Mucosa of descending colon (tissue), 3 donors: ENCODE data around the gene MRPL37. TPM values are rescaled to one million over a fixed set of nuclear protein-coding genes. Genes with fewer than 3 reads are reported as not detected.

Experiments
- ATAC-seq: fragments of 200-7000 bp; cut with Tn5 transposase; one replicate; pipeline ENCODE4 v1.9.1; 2020; ENCODE audit warnings: mild to moderate bottlenecking, moderate library complexity
- DNase-seq, 3 donors: peaks; one replicate each; pipeline ENCODE4 v3.0.0-alpha.2; 2020
- H3K36me3 ChIP-seq: fragments of 200-600 bp; one replicate; pipeline ENCODE4 v1.8.0; 2021; ENCODE audit warnings: low read depth, mild to moderate bottlenecking
- H3K4me1 ChIP-seq: fragments of 200-600 bp; one replicate; pipeline ENCODE4 v1.8.0; 2021; ENCODE audit warnings: low read depth, mild to moderate bottlenecking
- H3K4me3 ChIP-seq: fragments of 200-600 bp; one replicate; pipeline ENCODE4 v1.8.0; 2021; ENCODE audit warnings: mild to moderate bottlenecking
- H3K9me3 ChIP-seq: fragments of 200-600 bp; one replicate; pipeline ENCODE4 v1.8.0; 2021; ENCODE audit warnings: mild to moderate bottlenecking
- intact Hi-C, 2 donors: fragments of 100-400 bp; cut with DNase I in 1 of 2; cut with micrococcal nuclease in 1 of 2; formaldehyde crosslinking; loops; one replicate each; pipeline versions ENCODE4 v1.11.0 to v1.11.1; 2022; cut with DNase I, micrococcal nuclease
- long read RNA-seq, 2 donors: library from polyadenylated mRNA; unstranded; transcript quantifications; one replicate each; pipeline ENCODE4 v2.0.0, GENCODE V29; 2019 to 2021
- total RNA-seq, 3 donors: library from RNA; stranded (reverse); fragmentation: NEBNext Ultra II Directional in 2 of 3; extraction: Animal tissue kit (Norgen Biotek cat#: 25700) in 2 of 3; gene quantifications; one replicate each; pipeline versions ENCODE4 v1.2.1 to v1.2.4, GENCODE V29; 2021 to 2023
- TF ChIP-seq, protein P1 (sequence below): fragments of 200-600 bp; IDR thresholded peaks from one replicate; pipeline ENCODE4 v1.8.0; 2022; ENCODE audit warnings: antibody characterized with exemption, mild to moderate bottlenecking
- donor health status: DM: no; HTN: no; CAD: no; lungs with moderate emphysema.
- donor health status: DM: no; HTN: no; CAD: no.
- donor health status: DM: no; HTN: yes; CAD: no.

Gene MRPL37
- 10 to 100 TPM; 46.5 to 84.7 (median 58.8) TPM for total RNA-seq
- long read RNA-seq, donor 1, transcript MRPL37-202 (7 exons, 1,483 nt) = major isoform, 52 of 70 reads
- long read RNA-seq, donor 1, partial matches to known transcripts = 15 of 70 reads
- long read RNA-seq, donor 1, other reads (novel, unspliced or antisense) = 3 of 70 reads
- long read RNA-seq, donor 2, transcript MRPL37-202 (7 exons, 1,483 nt) = major isoform, 41 of 55 reads
- long read RNA-seq, donor 2, partial matches to known transcripts = 2 of 55 reads
- long read RNA-seq, donor 2, other reads (novel, unspliced or antisense) = 12 of 55 reads

DNA sequence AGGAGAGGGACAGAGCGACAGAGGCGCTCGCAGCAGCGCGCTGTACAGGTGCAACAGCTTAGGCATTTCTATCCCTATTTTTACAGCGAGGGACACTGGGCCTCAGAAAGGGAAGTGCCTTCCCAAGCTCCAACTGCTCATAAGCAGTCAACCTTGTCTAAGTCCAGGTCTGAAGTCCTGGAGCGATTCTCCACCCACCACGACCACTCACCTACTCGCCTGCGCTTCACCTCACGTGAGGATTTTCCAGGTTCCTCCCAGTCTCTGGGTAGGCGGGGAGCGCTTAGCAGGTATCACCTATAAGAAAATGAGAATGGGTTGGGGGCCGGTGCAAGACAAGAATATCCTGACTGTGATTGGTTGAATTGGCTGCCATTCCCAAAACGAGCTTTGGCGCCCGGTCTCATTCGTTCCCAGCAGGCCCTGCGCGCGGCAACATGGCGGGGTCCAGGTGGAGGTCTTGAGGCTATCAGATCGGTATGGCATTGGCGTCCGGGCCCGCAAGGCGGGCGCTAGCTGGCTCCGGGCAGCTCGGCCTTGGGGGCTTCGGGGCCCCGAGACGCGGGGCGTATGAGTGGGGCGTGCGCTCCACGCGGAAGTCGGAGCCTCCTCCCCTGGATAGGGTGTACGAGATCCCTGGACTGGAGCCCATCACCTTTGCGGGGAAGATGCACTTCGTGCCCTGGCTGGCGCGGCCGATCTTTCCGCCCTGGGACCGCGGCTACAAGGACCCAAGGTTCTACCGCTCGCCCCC lies at the start of gene MRPL37, which contains the start of gene CYB5RL:
Gene MRPL37 (plus strand): TSS at position 403 of the 754 bp plus-strand sequence. CDS start 77 bp downstream, at position 480.
Gene CYB5RL (minus strand): TSS at position 266 of the 754 bp plus-strand sequence. CDS start 4,414 bp downstream, outside the sequence.
- TF ChIP-seq, protein P1, sequence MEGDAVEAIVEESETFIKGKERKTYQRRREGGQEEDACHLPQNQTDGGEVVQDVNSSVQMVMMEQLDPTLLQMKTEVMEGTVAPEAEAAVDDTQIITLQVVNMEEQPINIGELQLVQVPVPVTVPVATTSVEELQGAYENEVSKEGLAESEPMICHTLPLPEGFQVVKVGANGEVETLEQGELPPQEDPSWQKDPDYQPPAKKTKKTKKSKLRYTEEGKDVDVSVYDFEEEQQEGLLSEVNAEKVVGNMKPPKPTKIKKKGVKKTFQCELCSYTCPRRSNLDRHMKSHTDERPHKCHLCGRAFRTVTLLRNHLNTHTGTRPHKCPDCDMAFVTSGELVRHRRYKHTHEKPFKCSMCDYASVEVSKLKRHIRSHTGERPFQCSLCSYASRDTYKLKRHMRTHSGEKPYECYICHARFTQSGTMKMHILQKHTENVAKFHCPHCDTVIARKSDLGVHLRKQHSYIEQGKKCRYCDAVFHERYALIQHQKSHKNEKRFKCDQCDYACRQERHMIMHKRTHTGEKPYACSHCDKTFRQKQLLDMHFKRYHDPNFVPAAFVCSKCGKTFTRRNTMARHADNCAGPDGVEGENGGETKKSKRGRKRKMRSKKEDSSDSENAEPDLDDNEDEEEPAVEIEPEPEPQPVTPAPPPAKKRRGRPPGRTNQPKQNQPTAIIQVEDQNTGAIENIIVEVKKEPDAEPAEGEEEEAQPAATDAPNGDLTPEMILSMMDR = no peak
- H3K4me3 ChIP-seq = peak within 1 kb of the TSS; percentile 81
- intact Hi-C loops = no loop called here
- DNase-seq (peak; percentile 90 to 98 (median 91)), ATAC-seq (peak; percentile 99)
- H3K36me3 ChIP-seq = no peaks in the 10 kb centered on the region
- no peaks in the 10 kb centered on the region for H3K9me3 ChIP-seq
- H3K4me1 ChIP-seq = peaks cover 16% of the 10 kb centered on the region

DNA sequence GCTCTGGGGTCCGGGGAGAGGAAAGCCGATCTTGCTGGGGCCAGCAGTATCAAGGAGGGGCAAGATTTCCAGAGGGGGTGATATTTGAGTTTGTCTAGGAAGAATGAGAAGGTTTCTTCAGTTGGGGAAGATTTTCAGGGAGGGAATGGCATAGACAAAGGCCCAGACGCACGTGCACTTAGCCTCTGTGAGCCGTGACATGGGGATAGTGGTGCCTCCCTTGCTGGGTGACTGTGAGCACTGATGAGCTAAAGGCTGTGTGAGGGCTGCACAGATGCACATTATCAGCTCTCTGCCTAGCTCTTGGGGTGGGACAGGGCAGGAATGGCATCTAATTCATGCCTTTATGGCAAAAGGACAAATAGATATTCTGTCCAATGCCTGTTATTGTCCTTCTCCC lies 49.0 kb upstream of the MRPL37 start:
- Histone ChIP-seq H3K4me1 (peaks cover 8% of the 10 kb centered on the region), H3K4me3 (no peak overlapping the region), H3K36me3 (no peaks in the 10 kb centered on the region), H3K9me3 (no peaks in the 10 kb centered on the region)
- intact Hi-C loops = no loop called here
- TF ChIP-seq, protein P1 = no peak
- DNase-seq = no peak
- no peak for ATAC-seq

DNA sequence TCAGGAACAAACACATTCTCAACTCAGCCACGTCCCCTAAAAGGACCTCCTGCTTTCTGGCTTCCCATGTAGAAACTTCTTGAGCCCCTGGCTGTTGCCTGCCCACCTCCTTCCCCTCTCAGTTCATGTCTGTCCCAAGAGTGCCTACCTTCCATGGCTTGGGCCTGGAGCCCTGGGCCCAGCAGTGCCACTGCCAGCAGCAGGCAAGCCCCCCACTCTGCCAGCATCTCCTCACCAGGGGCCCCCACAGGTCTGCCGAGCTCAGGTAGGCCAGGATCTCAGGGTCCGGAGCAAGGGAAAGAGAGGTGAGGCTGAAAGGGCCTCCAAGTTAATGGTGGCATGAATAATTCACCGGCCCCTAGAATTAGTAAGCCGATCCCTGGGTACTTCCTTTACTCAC lies 47.3 kb upstream of the MRPL37 start, which contains the start of gene CDCP2:
Gene CDCP2 (minus strand): TSS at position 305 of the 400 bp plus-strand sequence. CDS start 78 bp downstream, at position 227.
- Histone ChIP-seq H3K4me3 (no peak within 1 kb of the TSS), H3K9me3 (no peaks in the 10 kb centered on the region), H3K36me3 (no peaks in the 10 kb centered on the region), H3K4me1 (peaks cover 8% of the 10 kb centered on the region)
- TF ChIP-seq, protein P1 = no peak
- DNase-seq = no peak
- intact Hi-C loops = no loop called here
- no peak for ATAC-seq

DNA sequence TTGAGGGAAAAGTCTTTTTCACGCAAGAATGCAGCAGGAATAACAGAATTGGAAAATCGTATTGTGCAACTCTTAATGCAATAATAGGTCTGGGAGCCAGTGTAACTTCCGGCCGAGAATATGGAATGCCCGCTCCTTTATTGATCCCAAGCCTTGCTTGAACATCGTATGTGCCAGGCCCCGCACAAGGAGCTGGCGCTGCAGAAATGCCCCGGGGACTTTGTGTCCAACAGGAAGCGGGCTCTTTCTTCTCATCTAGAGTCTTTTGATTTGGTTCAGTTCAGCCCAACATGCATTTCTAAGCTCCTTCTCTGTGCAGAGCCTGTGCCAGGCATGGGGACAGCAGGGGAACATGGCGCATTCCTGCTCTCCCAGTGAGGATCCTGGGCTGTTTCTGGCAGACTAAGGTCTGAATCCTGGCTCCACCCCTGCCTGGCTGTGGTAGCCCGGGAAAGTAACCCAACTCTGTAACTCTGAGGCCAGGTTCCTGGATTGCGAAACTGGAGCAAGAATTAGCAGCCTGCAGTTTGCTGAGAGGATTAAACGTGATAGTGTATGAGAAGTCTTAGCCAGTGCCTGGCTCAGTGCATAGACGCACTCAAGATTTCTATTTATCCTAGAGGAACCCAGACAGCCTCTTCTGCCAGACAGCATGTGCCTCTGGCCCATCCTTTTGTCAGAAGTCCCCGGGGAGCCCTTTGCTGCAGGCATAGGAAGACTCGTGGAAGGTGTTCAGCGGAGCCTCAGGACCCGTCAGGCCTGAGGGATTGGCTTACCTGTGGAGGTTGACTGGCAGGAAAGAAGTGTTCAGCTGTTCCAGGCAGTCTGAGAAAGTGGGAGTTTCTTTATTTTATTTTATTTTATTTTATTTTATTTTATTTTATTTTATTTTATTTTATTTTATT lies 46.2 kb upstream of the MRPL37 start:
- ATAC-seq (peak; percentile 87), DNase-seq (peak in 2 of 3 donors; percentile 46 to 57)
- TF ChIP-seq, protein P1 = no peak
- Histone ChIP-seq H3K4me1 (peaks cover 8% of the 10 kb centered on the region), H3K9me3 (no peaks in the 10 kb centered on the region), H3K36me3 (no peaks in the 10 kb centered on the region), H3K4me3 (no peak overlapping the region)
- intact Hi-C loops = no loop called here

DNA sequence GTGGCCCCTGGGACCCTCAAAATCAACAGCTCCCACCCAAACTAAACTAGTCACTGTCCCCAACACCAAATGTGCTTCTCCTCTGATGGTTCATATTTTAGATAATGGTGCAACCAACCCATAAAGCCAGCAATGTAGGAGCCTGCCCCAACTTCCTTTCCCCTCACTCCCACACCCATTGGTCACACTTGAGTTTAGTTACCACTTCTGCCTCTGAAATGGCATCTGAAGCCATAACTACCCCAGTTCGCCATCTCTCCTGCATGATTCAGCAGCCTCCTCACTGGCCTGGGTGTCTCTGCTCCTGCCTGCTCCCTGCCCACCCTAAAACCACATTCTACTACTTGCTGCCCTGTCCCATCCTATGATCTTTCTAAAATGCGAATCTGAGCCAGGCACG lies 43.8 kb upstream of the MRPL37 start:
- peaks cover 8% of the 10 kb centered on the region for H3K4me1 ChIP-seq
- intact Hi-C loops = no loop called here
- no peak for ATAC-seq

More for the DNA sequence above, 43.8 kb upstream of the MRPL37 start:
- Histone ChIP-seq H3K36me3 (no peaks in the 10 kb centered on the region), H3K4me3 (no peak overlapping the region), H3K9me3 (no peaks in the 10 kb centered on the region)
- no peak for DNase-seq
- TF ChIP-seq, protein P1 = no peak
